ENCODE data around the gene HNMT. TPM values are rescaled to one million over a fixed set of nuclear protein-coding genes. Genes with fewer than 3 reads are reported as not detected.

HNMT gene
- total RNA-seq, 1 donor from 2014 or later = 4.6 TPM

- no peak for DNase-seq (ENCODE audit: low spot score)
- Mint-ChIP-seq H3K36me3 (ENCODE audit: low read depth, unreplicated experiment) (no peaks in the 10 kb centered on the region), H3K4me3 (ENCODE audit: unreplicated experiment) (no peak overlapping the region), H3K4me1 (ENCODE audit: unreplicated experiment) (no peaks in the 10 kb centered on the region), H3K27ac (ENCODE audit: unreplicated experiment) (no peak overlapping the region), H3K9me3 (ENCODE audit: unreplicated experiment) (no peaks in the 10 kb centered on the region), H3K27me3 (ENCODE audit: unreplicated experiment) (peaks cover 1% of the 10 kb centered on the region)
- TF ChIP-seq CTCF (IDR thresholded peaks at IDR 0.05; ENCODE audit: unreplicated experiment) = no peak
These were observed 35.0 kb downstream of the HNMT start for GRCh38 chr2:137999273-137999672.

GRCh38 chr2:138000009-138000408 is 35.7 kb downstream of the HNMT start:
- Mint-ChIP-seq H3K27me3 (ENCODE audit: unreplicated experiment) (peaks cover 1% of the 10 kb centered on the region), H3K9me3 (ENCODE audit: unreplicated experiment) (no peaks in the 10 kb centered on the region), H3K4me1 (ENCODE audit: unreplicated experiment) (no peaks in the 10 kb centered on the region), H3K4me3 (ENCODE audit: unreplicated experiment) (no peak overlapping the region), H3K36me3 (ENCODE audit: low read depth, unreplicated experiment) (no peaks in the 10 kb centered on the region), H3K27ac (ENCODE audit: unreplicated experiment) (no peak overlapping the region)
- DNase-seq (ENCODE audit: low spot score) = no peak
- no peak for TF ChIP-seq CTCF (IDR thresholded peaks at IDR 0.05; ENCODE audit: unreplicated experiment)

- no peaks in the 10 kb centered on the region for H3K4me1 Mint-ChIP-seq (ENCODE audit: unreplicated experiment)
- no peaks in the 10 kb centered on the region for H3K36me3 Mint-ChIP-seq (ENCODE audit: low read depth, unreplicated experiment)
- H3K4me3 Mint-ChIP-seq (ENCODE audit: unreplicated experiment) = no peak overlapping the region
- H3K9me3 Mint-ChIP-seq (ENCODE audit: unreplicated experiment) = no peaks in the 10 kb centered on the region
- no peak overlapping the region for H3K27ac Mint-ChIP-seq (ENCODE audit: unreplicated experiment)
- TF ChIP-seq CTCF (IDR thresholded peaks at IDR 0.05; ENCODE audit: unreplicated experiment) = no peak
- no peak for DNase-seq (ENCODE audit: low spot score)
- H3K27me3 Mint-ChIP-seq (ENCODE audit: unreplicated experiment) = no peaks in the 10 kb centered on the region
These were observed 36.5 kb downstream of the HNMT start for GRCh38 chr2:138000796-138001195.

- no peak for DNase-seq (ENCODE audit: low spot score)
- no peak for TF ChIP-seq CTCF (IDR thresholded peaks at IDR 0.05; ENCODE audit: unreplicated experiment)
- H3K27me3 Mint-ChIP-seq (ENCODE audit: unreplicated experiment) = peaks cover 2% of the 10 kb centered on the region
- no peak overlapping the region for H3K4me3 Mint-ChIP-seq (ENCODE audit: unreplicated experiment)
- no peak overlapping the region for H3K27ac Mint-ChIP-seq (ENCODE audit: unreplicated experiment)
- no peaks in the 10 kb centered on the region for H3K4me1 Mint-ChIP-seq (ENCODE audit: unreplicated experiment)
- no peaks in the 10 kb centered on the region for H3K9me3 Mint-ChIP-seq (ENCODE audit: unreplicated experiment)
- H3K36me3 Mint-ChIP-seq (ENCODE audit: low read depth, unreplicated experiment) = no peaks in the 10 kb centered on the region
These were observed 39.1 kb downstream of the HNMT start for GRCh38 chr2:138003411-138003810.

GRCh38 chr2:138007431-138007830 is 43.2 kb downstream of the HNMT start:
- Mint-ChIP-seq H3K4me3 (ENCODE audit: unreplicated experiment) (no peak overlapping the region), H3K4me1 (ENCODE audit: unreplicated experiment) (no peaks in the 10 kb centered on the region), H3K27me3 (ENCODE audit: unreplicated experiment) (peaks cover 2% of the 10 kb centered on the region), H3K27ac (ENCODE audit: unreplicated experiment) (no peak overlapping the region), H3K36me3 (ENCODE audit: low read depth, unreplicated experiment) (no peaks in the 10 kb centered on the region), H3K9me3 (ENCODE audit: unreplicated experiment) (no peaks in the 10 kb centered on the region)
- no peak for TF ChIP-seq CTCF (IDR thresholded peaks at IDR 0.05; ENCODE audit: unreplicated experiment)
- DNase-seq (ENCODE audit: low spot score) = no peak
